Skeletal muscle cell (primary cell): ENCODE results near the gene RGPD3.
"Not testable (repeated sequence)": the region's sequence is repeated elsewhere in the genome, so short reads cannot be mapped to it uniquely, and the experiment has no call there.

Source experiments
- DNase-seq: peaks from one replicate; pipeline ENCODE4 v3.0.0-alpha.2; 2010; ENCODE audit warnings: low read depth
- H3K4me3 ChIP-seq: 2 replicates; pipeline ENCODE4 v1.5.1; 2011; ENCODE audit warnings: low read depth, mild to moderate bottlenecking, control low read depth, low read length, moderate library complexity

The RGPD3 gene

DNA sequence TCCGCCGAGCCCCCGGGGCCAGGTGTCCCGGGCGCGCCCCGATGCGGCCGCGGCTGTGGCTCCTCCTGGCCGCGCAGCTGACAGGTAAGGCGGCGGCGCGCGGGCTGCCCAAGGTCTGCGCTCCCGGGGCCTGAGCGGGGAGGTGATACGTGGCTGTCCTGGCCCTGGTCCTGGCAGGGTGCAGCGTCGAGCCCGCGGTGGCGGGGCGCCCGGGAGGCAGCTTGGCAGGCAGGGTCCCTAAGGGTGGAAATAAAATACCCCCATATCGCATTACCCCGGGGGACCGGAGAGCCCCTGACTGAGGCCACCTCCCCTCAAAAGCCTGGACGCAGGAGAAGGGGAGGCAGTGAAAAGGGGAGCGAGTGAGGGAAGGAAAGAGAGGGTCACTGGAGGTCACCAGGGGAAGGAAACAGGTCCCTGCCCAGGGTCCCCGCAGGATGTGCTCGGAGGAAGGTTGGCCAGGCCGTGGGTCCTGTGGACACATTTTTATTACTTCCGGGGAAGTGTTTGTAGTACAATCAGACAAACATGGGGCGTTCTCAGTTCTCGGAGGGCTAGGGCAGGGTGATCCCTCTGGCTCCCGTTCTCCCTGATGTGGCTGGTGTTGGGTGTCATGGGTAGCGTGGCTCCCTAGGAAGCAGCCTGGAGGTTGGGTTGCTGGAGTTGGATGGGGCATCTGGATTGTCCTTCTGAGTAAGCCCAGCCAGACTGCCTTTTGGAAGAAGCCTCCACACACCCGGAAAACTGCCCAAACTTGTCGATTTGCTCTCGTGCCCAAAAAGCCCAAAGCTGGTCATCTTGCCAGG lies 19.4 kb upstream of the RGPD3 start:
- DNase-seq, H3K4me3 ChIP-seq: not testable (repeated sequence)

DNA sequence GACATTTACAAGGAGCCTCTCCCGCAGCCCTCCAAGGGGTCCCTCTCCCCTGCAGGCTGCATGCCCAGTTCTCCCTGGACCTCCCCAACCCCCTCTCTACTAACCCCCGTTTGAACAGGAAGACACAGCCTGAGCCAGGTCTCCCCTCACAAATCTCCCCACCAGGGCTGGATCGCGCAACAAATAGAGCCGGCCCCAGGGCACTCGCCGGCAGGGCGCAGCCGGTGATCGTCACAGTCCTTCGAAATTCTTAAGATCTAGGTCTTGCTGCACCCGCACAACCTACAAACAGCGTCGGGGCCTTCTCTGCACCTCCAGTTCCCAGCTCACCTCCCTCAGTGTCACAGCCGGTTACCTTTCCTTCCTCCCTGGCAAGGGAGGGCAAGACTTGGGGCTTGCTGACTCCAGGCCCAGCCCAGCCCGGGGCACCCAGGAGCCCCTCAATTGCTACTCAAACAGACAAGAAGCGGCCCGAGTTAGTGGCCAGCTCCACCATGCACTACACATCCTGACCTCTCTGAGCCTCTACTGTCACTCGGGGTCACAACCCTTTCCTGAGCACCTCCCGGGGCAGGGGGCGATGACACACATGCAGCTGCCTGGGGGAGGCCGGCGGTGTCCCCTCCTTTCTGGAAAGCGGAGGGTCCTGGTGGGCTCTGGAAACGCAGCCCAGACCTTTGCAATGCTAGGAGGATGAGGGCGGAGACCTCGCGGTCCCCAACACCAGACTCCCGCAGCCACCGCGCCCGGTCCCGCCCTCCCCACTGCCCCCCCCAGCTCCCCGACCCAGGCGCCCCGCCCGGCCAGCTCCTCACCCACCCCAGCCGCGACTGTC lies 18.6 kb upstream of the RGPD3 start, which contains the start of gene CD8B2:
Gene CD8B2 (plus strand): TSS at position 814 of the 835 bp plus-strand sequence. CDS start 63 bp downstream, outside the sequence.
- DNase-seq, H3K4me3 ChIP-seq: not testable (repeated sequence)

DNA sequence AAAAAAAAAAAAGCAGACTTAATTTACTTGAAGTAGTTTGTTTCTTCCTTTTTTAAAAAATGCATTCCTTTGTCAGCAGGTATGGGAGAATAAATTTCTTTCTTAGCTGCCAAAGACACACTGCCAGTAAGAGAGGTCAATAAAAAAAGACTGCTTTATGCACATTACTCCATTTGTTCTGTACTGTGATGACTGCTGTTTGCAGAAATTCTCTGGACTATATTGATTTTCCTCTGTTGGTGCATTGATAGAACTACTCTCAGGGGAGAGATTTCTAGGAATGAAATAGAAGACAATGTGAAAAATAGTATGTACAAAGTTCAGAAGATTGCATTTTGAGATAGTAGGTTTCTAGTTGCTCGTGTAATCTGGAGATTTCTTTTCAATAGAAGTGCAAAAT lies 11.3 kb upstream of the RGPD3 start:
- DNase-seq, H3K4me3 ChIP-seq: not testable (repeated sequence)

DNA sequence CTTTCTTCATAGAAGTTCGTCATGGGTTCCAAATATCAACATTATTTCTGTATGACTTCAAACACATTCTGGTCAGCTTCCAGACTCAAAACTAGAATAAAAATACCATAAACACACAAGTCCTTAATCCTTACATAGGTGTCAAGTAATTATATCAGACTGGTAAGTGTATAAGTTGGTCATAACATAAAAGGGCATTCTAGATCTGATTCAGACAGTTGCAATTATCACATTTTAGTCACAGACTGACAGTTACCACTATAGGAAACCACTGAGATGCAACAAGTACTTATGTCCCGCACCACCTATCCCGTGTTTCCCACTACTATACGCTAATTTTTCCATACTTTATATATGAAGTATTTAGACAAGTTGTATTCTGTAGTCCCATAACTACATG lies 9.4 kb upstream of the RGPD3 start:
- DNase-seq, H3K4me3 ChIP-seq: not testable (repeated sequence)

DNA sequence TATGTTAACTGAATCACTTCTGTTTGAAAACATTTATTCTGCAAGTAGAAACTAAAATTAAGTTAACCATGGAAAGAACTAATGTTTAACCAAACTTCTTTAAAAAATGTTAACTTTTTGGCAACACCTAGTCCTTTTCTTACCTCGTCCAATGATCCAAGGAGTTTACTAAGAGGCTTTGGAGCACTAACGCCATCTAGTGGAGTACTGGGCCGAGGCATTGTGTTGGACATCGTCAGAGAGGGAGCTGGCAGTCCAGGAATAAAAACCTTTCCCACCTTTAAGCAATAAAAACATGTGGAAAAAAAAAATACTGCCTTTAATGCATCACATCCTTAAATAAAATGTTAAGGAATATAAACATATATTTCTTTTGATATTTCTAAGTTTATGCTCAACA lies 2.4 kb upstream of the RGPD3 start:
- not testable (repeated sequence) for DNase-seq, H3K4me3 ChIP-seq

DNA sequence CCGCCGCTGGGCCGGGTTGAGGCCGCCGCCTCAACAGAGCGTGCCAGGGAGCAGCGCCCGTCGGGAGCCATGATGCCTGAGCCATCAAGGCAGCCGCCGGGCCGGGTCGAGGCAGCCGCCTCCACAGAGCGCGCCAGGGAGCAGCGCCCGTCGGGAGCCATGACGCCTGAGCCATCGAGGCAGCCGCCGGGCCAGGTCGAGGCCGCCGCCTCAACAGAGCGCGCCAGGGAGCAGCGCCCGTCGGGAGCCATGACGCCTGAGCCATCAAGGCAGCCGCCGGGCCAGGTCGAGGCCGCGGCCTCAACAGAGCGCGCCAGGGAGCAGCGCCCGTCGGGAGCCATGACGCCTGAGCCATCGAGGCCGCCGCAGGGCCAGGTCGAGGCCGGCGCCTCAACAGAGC lies 697 bp downstream of the RGPD3 start:
- H3K4me3 ChIP-seq, DNase-seq: not testable (repeated sequence)

DNA sequence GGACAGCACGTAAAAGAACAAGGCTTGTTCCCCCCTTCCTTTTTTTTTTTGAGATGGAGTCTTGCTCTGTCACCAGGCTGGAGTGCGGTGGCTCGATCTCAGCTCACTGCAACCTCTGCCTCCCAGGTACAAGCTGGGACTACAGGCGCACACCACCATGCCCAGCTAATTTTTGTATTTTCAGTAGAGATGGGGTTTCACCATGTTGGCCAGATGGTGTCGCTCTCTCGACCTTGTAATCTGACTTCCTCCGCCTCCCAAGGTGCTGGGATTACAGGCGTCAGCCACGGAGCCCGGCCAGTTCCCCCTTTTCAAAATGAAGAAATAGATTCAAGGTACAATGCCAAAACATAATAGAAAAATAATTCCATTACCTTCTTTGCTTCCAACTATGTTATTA lies 6.3 kb downstream of the RGPD3 start:
- DNase-seq, H3K4me3 ChIP-seq: not testable (repeated sequence)

DNA sequence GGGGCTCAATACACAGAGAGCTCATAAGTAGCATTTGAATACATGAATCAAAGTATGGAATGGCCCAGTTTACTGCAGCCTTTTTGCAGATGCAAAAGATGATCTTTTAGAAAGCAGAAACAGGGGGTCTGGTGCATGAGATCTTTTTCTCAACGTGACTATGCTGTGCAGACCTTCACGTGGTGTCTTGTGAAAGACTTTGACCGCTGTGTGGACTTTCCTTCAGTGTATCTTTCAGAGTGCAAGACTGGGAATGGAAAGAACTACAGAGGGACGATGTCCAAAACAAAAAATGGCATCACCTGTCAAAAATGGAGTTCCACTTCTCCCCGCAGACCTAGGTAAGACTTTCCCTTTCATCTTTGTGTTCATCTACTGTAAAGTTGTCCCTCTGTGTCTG lies 77.5 kb downstream of the RGPD3 start:
- not testable (repeated sequence) for H3K4me3 ChIP-seq, DNase-seq

DNA sequence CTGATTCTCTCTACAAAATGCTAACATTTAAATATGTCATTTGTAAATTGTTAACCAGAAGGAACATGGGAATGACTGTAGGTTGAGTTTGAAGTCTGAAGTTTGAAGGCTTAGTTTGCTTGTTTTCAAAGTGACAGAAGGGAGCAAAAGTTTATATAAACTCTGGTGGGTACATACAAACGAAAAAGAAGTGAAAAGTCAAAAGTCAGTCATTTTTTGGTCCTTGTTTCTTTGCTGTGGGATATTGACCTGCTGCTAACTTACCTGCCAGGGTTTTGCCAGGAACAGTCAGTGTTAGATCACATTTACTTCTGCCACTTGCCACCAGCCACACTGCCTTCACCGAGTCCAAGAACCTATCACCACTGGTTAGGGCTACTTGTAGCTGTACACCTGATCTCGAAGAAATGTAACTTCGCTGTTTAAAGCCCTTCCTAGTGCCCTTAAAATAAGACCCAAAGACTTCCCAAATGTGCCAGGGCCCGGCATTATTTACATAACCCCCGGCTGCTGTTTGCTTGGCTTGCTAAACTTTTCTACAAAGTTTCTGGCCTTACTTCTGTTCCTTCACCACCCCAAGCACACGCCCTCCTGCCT lies 79.3 kb downstream of the RGPD3 start:
- H3K4me3 ChIP-seq, DNase-seq: not testable (repeated sequence)

DNA sequence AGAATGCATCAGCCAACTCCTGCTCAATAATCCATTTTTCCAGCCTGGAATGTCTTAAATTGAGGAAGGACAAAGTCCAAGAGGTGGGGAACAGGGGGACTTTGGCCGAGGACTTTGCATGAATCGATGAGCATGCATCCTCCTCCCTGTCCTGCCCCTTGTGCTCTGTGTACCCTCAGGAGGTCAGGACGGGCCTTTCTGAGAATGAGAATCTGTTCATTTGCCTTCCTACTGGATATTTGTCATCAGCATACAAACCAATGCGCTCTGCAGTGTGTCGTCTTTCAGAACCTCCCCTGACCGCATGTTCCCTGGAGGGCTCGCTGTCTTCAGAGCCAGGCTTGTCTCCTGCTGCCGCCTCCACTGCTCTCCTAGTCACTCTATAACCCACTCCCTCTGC lies 83.7 kb downstream of the RGPD3 start:
- H3K4me3 ChIP-seq, DNase-seq: not testable (repeated sequence)

DNA sequence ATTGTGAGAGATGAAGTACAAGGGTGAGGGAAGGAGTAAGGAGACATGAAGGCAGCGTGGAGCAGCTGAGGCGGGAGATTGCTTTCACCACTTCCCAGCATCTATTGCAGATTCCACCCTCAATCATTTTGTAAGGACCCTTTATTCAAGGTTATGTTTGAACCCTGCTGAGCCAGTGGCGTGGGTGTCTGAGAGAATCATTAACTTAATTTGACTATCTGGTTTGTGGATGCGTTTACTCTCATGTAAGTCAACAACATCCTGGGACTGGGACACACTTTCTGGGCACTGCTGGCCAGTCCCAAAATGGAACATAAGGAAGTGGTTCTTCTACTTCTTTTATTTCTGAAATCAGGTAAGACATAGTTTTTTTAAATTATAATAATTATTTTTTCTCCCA lies 86.3 kb downstream of the RGPD3 start:
- not testable (repeated sequence) for H3K4me3 ChIP-seq, DNase-seq

DNA sequence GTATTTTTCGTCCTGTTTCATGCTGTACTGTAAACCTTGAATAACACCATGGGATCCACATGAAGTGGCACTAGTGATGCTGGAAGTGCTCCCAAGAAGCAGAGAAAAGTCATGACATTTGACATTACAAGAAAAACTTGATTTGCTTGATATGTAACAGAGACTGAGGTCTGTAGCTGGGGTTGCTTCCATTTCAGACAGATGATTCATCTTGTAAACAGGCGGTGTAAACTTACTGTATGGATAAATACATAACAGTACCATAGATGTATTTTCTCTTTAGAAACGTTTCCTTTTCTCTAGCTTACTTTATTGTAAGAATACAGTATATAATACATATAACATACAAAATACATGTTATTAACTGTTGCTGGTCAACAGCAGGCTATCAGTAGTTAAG lies 88.6 kb downstream of the RGPD3 start:
- not testable (repeated sequence) for DNase-seq, H3K4me3 ChIP-seq

DNA sequence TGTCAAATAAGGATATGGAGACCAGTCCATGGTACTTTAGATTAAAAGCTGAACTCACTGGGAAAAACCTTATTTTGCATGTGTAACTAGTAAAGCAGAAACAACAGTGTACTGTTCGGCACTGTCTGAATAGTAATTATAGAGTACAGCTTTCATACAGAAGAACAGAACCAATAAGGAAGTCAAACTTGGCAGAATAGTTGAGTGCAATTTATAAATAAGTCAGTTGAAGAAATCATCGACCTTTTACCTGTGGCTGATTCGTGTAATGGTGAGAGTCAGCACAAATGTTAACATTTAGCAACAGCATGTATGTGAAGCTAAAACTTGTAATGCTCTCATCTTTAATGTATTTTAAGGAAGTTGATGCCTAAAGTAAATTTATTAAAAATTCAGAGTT lies 99.0 kb downstream of the RGPD3 start:
- not testable (repeated sequence) for H3K4me3 ChIP-seq, DNase-seq

DNA sequence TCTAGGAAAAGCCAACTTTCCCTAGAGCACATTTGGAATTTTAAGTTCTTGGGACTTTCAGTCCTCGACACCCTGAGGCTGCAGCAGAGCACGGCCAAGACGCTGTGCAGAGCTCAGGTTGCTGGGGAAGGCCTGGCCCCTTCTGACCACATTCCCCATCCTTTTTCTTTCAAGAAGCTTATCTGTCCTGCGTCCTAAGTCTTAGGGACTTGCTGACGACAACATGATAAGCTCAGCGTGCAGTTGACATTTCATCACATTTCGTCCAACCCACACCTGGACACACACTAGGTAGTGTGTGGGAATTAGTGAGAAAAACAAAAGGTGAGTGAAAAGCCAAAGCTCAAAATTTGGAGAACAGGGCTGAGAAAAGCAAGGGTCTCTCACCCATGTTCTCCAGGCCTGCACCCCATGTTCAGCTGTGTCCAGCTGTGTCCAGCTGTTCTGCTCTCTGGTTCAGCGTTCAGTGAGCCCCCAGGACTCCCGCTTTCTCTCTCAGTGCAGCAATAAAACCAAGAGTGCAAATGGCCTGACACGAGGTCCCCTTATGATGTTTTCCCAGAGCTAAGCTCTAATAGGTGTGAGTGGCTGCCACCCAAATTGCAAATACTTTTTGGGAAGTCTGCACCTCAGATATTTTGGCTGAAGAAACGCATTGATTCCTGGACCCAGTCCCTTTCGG lies 101.9 kb downstream of the RGPD3 start:
- H3K4me3 ChIP-seq: no peak overlapping the region
- DNase-seq: no peak

DNA sequence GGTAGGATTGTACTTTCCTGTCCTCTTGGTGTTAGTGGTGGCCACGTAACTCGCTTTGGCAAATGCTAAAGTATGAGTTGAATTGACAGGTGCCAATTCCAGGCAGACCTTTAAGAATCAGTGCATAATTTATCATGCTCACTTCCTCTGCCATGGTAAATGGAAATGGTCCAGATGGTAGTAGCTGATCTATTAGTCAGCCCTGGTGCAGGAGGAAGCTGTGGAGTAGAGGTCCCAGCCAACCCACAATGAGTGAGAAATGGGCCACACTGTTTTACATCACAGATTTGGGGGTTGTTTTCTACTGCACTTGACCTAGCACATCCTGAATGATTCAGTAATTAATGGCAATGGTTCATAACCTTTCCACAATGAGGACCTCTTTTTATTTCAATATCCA lies 104.4 kb downstream of the RGPD3 start:
- no peak overlapping the region for H3K4me3 ChIP-seq
- no peak for DNase-seq

DNA sequence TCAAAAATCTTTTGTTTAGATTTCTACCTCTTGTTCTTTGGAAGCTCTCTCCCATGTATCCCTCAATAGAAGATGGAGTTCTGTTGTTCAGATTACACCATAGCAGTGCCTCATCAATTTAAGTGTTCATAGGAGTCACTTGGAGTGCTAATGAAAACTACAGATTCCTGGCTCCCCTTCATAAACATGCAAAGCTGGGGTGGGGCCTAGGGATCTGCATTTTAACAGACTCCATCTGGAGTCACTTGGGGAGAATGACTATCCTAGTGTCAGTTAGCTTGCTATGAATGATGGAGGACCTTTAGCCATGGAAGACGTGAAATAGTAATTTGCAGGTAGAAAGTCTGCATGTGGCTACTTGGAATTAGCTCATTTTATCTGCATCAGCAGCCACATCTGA lies 105.4 kb downstream of the RGPD3 start:
- no peak overlapping the region for H3K4me3 ChIP-seq
- no peak for DNase-seq

DNA sequence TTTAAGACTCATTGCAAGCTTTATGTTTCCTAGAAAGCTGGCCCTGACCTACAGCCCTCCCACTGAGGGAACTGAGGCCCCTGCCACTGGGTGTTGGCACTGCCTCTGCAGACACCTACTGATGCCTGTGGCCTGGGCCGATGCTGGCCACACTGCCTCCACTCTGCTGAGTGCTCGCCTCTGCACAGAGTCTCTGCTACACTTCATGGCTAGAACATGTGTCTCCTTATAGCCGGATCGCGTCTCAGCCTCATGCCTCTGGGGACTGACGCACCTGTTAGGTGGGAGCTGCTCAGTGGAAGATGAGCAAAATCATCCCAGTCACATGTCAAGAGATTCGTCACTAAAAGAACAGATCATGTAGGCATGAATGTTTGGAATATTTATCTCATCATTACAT lies 108.7 kb downstream of the RGPD3 start:
- H3K4me3 ChIP-seq: no peak overlapping the region
- DNase-seq: no peak

DNA sequence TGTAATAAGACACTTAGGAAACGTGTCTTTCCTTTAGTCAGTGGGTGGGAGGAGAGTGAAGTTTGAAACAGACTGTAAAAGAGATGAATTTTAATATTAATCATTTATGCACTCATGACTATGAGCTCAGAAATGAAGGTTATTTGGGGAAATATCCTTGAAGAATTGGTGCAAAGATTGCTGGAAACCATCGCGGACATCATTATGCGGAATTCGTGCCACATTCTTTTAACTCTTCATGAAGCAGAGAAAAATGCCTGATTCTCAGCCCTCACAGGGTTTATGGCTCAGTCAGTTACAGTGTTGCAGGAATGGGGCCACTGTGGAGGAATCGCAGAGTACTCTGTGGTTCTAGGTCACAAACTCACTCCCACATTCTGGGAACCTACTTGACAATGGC lies 109.7 kb downstream of the RGPD3 start:
- no peak overlapping the region for H3K4me3 ChIP-seq
- DNase-seq: no peak

DNA sequence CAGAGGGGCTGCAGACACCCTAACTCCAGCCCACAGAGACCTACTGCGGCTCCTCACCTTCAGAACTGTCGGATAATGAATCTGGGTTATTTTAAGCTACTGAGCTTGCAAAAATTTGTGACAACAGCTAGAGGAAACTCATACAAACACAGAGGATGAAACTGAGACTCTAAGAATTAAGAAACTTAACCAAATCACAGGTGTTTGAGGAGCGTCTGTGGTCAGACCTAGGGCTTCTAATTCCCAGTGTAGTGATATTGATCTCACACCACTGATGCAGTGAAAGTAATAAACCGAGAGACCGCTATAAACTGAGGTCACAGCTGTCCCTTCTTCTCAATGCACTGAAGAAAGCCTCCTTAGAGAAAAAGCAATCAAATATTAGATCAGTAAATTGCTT lies 110.1 kb downstream of the RGPD3 start:
- DNase-seq: no peak
- no peak overlapping the region for H3K4me3 ChIP-seq

DNA sequence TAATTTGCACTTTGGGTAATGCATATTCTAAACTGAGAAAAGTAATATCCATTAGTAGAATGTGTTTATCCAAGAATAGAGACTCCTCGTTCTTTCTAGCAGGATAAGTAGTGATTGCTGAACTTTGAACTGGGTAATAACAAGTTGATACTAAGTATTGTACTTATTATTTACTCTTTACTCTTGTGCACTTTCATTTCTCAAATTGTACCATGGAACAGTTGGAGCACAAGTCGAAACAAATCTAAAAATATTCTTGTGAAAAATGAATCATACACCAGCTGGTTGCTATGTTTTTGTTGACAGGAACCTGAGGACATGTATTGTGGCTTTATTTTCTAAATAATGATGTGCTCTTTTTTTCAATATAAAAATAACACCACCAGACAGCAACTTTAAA lies 111.9 kb downstream of the RGPD3 start:
- H3K4me3 ChIP-seq: no peak overlapping the region
- no peak for DNase-seq
